Measurements from ENCODE around the gene KCNJ13. TPM values are rescaled to one million over a fixed set of nuclear protein-coding genes. Genes with fewer than 3 reads are reported as not detected.

KCNJ13 gene
- not detected for total RNA-seq

GRCh38 chr2:232776435-232776834 lies at the start of gene KCNJ13:
Gene KCNJ13 (minus strand): TSS chr2:232776565. CDS start chr2:232771362, 5,203 bp downstream.
- H3K4me1 Mint-ChIP-seq = peaks cover 14% of the 10 kb centered on the region
- no peaks in the 10 kb centered on the region for H3K9me3 Mint-ChIP-seq
- no peak for DNase-seq
- no peak within 1 kb of the TSS for H3K4me3 Mint-ChIP-seq
- H3K36me3 Mint-ChIP-seq = peaks cover 11% of the 10 kb centered on the region
- H3K27ac Mint-ChIP-seq = no peak within 1 kb of the TSS
- H3K27me3 Mint-ChIP-seq = no peaks in the 10 kb centered on the region

DNA sequence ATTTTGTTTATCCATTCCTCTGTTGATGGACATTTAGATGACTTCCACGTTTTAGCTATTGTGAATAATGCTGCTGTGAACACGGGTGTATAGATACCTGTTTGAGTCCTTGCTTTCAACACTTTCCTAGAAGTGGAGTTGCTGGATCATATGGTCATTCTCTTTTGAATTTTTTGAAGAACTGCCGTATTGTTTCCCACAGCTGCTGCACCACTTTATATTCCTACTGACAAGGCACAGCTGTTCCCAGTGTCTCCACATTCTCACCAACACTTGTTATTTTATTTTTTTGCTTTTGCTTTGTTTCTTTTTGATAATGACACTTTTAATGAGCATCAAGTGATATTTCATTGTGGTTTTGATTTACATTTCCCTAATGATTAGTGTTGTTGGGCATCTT lies 41.4 kb upstream of the KCNJ13 start:
- H3K27ac Mint-ChIP-seq = no peak overlapping the region
- H3K4me3 Mint-ChIP-seq = no peak overlapping the region
- DNase-seq = no peak
- H3K27me3 Mint-ChIP-seq = no peaks in the 10 kb centered on the region
- peaks cover 33% of the 10 kb centered on the region for H3K36me3 Mint-ChIP-seq
- no peaks in the 10 kb centered on the region for H3K9me3 Mint-ChIP-seq
- H3K4me1 Mint-ChIP-seq = peaks cover 10% of the 10 kb centered on the region

DNA sequence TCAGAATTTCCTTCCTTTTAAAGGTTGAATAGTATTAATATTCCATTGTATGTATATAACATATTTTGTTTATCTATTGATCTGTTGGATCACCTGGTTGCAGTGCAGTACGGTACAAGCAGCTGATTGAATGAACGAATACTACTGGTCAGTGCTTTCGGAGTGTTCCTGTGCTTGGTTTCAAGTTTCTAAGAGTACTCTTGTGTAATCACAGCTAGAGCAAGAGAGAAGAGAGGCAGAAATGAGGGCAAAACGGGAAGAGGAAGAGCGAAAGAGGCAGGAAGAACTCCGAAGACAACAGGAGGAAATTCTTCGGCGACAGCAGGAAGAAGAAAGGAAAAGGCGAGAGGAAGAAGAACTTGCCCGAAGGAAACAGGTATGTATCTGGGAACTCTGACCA lies 40.3 kb upstream of the KCNJ13 start:
- Mint-ChIP-seq H3K9me3 (no peaks in the 10 kb centered on the region), H3K36me3 (peaks cover 31% of the 10 kb centered on the region), H3K27ac (no peak overlapping the region)

GRCh38 chr2:232815569-232815968 lies 39.2 kb upstream of the KCNJ13 start:
- H3K27me3 Mint-ChIP-seq = no peaks in the 10 kb centered on the region
- H3K4me3 Mint-ChIP-seq = no peak overlapping the region
- H3K9me3 Mint-ChIP-seq = no peaks in the 10 kb centered on the region
- peaks cover 32% of the 10 kb centered on the region for H3K36me3 Mint-ChIP-seq
- no peak for DNase-seq
- H3K4me1 Mint-ChIP-seq = peaks cover 13% of the 10 kb centered on the region
- no peak overlapping the region for H3K27ac Mint-ChIP-seq

More for the DNA sequence above, 40.3 kb upstream of the KCNJ13 start:
- no peak for DNase-seq
- H3K4me1 Mint-ChIP-seq = peaks cover 10% of the 10 kb centered on the region
- H3K4me3 Mint-ChIP-seq = no peak overlapping the region
- H3K27me3 Mint-ChIP-seq = no peaks in the 10 kb centered on the region

GRCh38 chr2:232810444-232810843 lies 34.1 kb upstream of the KCNJ13 start:
- DNase-seq = no peak
- H3K4me3 Mint-ChIP-seq = no peak overlapping the region

DNA sequence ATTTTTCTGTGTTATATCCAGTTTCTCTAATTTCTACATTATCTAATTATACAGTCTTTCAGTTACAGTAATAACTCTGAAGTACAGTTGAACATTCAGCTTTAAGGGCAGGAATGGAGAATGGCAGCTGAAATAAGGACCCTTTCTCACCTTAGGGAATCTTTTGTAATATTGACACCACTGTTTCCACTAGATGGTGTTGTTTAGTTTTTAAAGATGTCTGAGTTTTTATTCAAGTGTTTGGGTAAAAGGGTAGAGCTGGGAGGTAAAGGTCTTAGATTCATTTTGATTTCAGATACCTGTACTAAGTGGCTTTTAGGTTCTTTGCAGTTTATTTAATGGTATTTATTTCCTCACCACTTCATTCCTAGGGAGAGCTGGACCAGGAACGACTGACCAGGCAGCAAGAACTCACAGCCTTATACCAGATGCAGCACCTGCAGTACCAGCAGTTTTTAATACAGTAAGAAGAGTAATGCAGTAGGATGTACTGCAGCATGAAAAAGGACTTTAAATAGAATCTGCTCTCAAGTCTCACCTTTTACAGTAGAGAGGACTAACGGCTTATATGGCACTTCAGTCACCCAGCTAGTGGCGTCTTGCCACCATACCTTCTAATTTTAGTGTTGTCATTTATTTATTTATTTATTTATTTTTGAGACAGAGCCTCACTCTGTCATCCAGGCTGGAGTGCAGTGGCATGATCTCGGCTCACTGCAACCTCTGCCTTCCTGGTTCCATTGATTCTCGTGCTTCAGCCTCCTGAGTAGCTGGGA lies 33.2 kb upstream of the KCNJ13 start:
- Mint-ChIP-seq H3K4me3 (no peak overlapping the region), H3K9me3 (no peaks in the 10 kb centered on the region), H3K27me3 (no peaks in the 10 kb centered on the region), H3K36me3 (peaks cover 17% of the 10 kb centered on the region), H3K27ac (no peak overlapping the region), H3K4me1 (peaks cover 3% of the 10 kb centered on the region)
- no peak for DNase-seq

More at GRCh38 chr2:232810444-232810843, 34.1 kb upstream of the KCNJ13 start:
- peaks cover 3% of the 10 kb centered on the region for H3K4me1 Mint-ChIP-seq
- H3K27me3 Mint-ChIP-seq = no peaks in the 10 kb centered on the region
- H3K36me3 Mint-ChIP-seq = peaks cover 10% of the 10 kb centered on the region
- no peak overlapping the region for H3K27ac Mint-ChIP-seq
- H3K9me3 Mint-ChIP-seq = no peaks in the 10 kb centered on the region

DNA sequence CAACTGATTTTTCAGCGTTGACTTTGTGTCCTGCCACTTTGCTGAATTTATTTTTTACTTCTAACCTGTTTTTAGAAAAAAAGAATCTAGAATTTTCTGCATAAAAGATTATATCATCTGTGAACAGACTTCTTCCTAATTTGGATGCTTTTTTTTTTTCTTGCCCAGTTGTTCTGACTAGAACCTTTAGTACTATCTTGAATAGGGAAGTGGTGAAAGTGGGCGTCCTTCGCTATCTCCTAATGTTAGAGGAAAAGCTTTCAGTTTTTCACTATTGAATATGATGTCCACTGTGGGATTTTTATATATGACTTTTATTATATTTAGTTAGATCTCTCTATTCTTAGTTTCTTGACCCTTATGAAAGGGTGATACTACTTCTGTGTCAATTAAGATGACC lies 25.7 kb upstream of the KCNJ13 start:
- Mint-ChIP-seq H3K4me3 (no peak overlapping the region), H3K27me3 (no peaks in the 10 kb centered on the region), H3K36me3 (peaks cover 56% of the 10 kb centered on the region), H3K9me3 (peaks cover 10% of the 10 kb centered on the region), H3K27ac (no peak overlapping the region), H3K4me1 (no peaks in the 10 kb centered on the region)
- no peak for DNase-seq

DNA sequence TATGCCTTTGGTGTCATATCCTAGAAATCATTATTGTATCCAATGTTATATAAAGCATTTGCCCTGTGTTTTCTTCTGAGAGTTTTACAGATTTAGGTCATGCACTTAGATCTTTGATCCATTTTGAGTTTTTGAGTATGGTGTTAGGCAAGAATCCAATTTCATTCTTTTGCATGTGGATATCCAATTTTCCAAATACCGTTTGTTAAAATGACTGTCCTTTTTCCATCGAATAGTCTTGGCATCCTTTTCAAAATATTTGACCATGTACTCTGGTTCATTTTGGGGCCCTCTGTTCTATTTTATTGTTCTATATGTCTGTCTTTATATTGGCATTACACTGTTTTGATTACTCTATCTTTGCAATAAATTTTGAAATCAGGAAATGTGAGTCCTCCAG lies 23.8 kb upstream of the KCNJ13 start:
- H3K36me3 Mint-ChIP-seq = peaks cover 60% of the 10 kb centered on the region
- no peak overlapping the region for H3K4me3 Mint-ChIP-seq
- no peak for DNase-seq
- no peaks in the 10 kb centered on the region for H3K4me1 Mint-ChIP-seq
- H3K27me3 Mint-ChIP-seq = no peaks in the 10 kb centered on the region
- H3K27ac Mint-ChIP-seq = no peak overlapping the region
- peaks cover 10% of the 10 kb centered on the region for H3K9me3 Mint-ChIP-seq

- peaks cover 10% of the 10 kb centered on the region for H3K9me3 Mint-ChIP-seq
- no peak overlapping the region for H3K4me3 Mint-ChIP-seq
- H3K27ac Mint-ChIP-seq = no peak overlapping the region
- DNase-seq = no peak
- H3K27me3 Mint-ChIP-seq = no peaks in the 10 kb centered on the region
- no peaks in the 10 kb centered on the region for H3K4me1 Mint-ChIP-seq
- peaks cover 47% of the 10 kb centered on the region for H3K36me3 Mint-ChIP-seq
Measured at GRCh38 chr2:232798187-232798586, 21.8 kb upstream of the KCNJ13 start.

GRCh38 chr2:232795920-232796319 lies 19.6 kb upstream of the KCNJ13 start:
- Mint-ChIP-seq H3K4me1 (no peaks in the 10 kb centered on the region), H3K36me3 (peaks cover 33% of the 10 kb centered on the region), H3K4me3 (no peak overlapping the region), H3K27me3 (no peaks in the 10 kb centered on the region), H3K9me3 (no peaks in the 10 kb centered on the region), H3K27ac (no peak overlapping the region)
- DNase-seq = no peak

- Mint-ChIP-seq H3K36me3 (peaks cover 31% of the 10 kb centered on the region), H3K4me3 (no peak overlapping the region), H3K27me3 (no peaks in the 10 kb centered on the region), H3K27ac (no peak overlapping the region), H3K4me1 (no peaks in the 10 kb centered on the region), H3K9me3 (no peaks in the 10 kb centered on the region)
- no peak for DNase-seq
Measured at GRCh38 chr2:232794981-232795380, 18.6 kb upstream of the KCNJ13 start.

GRCh38 chr2:232793271-232793670 lies 16.9 kb upstream of the KCNJ13 start:
- no peak overlapping the region for H3K27ac Mint-ChIP-seq
- DNase-seq = no peak
- H3K36me3 Mint-ChIP-seq = peaks cover 26% of the 10 kb centered on the region
- no peaks in the 10 kb centered on the region for H3K4me1 Mint-ChIP-seq
- no peaks in the 10 kb centered on the region for H3K9me3 Mint-ChIP-seq
- H3K27me3 Mint-ChIP-seq = no peaks in the 10 kb centered on the region
- H3K4me3 Mint-ChIP-seq = no peak overlapping the region

GRCh38 chr2:232791518-232791917 lies 15.2 kb upstream of the KCNJ13 start:
- DNase-seq = no peak
- Mint-ChIP-seq H3K36me3 (peaks cover 25% of the 10 kb centered on the region), H3K4me3 (no peak overlapping the region), H3K27ac (no peak overlapping the region), H3K27me3 (no peaks in the 10 kb centered on the region), H3K9me3 (no peaks in the 10 kb centered on the region), H3K4me1 (no peaks in the 10 kb centered on the region)

DNA sequence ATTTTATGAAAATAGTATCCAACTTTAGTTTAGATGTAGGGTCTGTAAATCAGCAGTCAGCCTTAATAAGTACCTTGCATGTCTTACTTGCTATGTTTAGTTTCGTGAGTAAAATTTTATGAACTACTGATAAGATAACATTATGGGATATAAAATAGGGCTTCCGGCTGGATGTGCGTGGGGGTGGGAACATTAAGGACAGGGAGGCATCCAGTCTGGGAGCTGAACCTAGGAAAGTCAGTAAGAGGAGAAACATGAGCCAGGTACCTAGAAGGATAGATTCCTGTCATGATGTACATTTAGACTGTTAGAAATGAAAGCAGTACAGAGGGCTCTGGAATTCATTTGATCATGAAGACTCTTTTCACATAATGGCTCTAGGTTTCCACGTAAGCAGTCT lies 12.7 kb upstream of the KCNJ13 start:
- Mint-ChIP-seq H3K27ac (peak overlapping the region; percentile 8), H3K4me1 (no peaks in the 10 kb centered on the region), H3K4me3 (no peak overlapping the region), H3K9me3 (no peaks in the 10 kb centered on the region), H3K27me3 (no peaks in the 10 kb centered on the region), H3K36me3 (peaks cover 29% of the 10 kb centered on the region)
- DNase-seq = no peak

GRCh38 chr2:232787806-232788205 lies 11.4 kb upstream of the KCNJ13 start:
- peaks cover 35% of the 10 kb centered on the region for H3K36me3 Mint-ChIP-seq
- H3K4me3 Mint-ChIP-seq = no peak overlapping the region

DNA sequence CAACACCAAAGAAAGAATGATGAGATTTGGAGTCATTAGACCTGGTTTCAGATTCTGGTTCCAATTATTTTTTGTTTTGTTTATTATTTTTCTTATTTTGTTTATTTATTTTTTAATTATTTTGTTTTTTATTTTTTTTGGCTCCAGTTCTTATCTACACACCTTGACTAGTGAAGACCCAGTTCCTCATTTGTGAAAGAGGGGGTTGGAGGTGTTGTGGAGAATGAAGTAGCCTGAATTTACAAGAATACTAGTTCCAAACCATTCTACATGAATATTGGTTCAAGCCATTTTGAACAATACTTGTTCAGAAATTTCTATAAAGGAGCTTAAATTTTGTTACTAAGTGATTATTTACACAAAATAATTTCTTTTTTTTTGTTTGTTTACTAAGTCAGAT lies 6.9 kb upstream of the KCNJ13 start:
- H3K4me3 Mint-ChIP-seq = no peak overlapping the region
- no peak overlapping the region for H3K27ac Mint-ChIP-seq
- no peak for DNase-seq
- H3K9me3 Mint-ChIP-seq = no peaks in the 10 kb centered on the region
- peaks cover 6% of the 10 kb centered on the region for H3K4me1 Mint-ChIP-seq
- H3K27me3 Mint-ChIP-seq = no peaks in the 10 kb centered on the region
- peaks cover 24% of the 10 kb centered on the region for H3K36me3 Mint-ChIP-seq

More at GRCh38 chr2:232787806-232788205, 11.4 kb upstream of the KCNJ13 start:
- H3K9me3 Mint-ChIP-seq = no peaks in the 10 kb centered on the region
- no peak for DNase-seq
- H3K27me3 Mint-ChIP-seq = no peaks in the 10 kb centered on the region
- no peak overlapping the region for H3K27ac Mint-ChIP-seq
- H3K4me1 Mint-ChIP-seq = no peaks in the 10 kb centered on the region
